HEK293 (cell line): ENCODE results near the gene NPAS2.

Experiments
- CTCF ChIA-PET: fragments of 350-600 bp; formaldehyde crosslinking; extraction: SDS; loops from one replicate; lab custom pipeline; 2021; ENCODE audit warnings: antibody characterized with exemption; lab: Yijun Ruan, JAX
- POLR2A ChIA-PET: fragments of 300-600 bp; formaldehyde crosslinking; extraction: SDS; loops from one replicate; lab custom pipeline; 2020; ENCODE audit warnings: antibody characterized with exemption, inconsistent platforms; lab: Yijun Ruan, JAX
- H3K27ac ChIP-seq: fragments of 200-500 bp; sonication (Bioruptor generic); 2 replicates; pipeline ENCODE4 v1.5.1; 2014; ENCODE audit warnings: low read depth, low read length, control low read depth, inconsistent platforms; ENCODE audit errors: extremely low read depth
- H3K36me3 ChIP-seq, 2 experiments: fragments of 200-500 bp in 1 of 2; sonication (Bioruptor generic) in 1 of 2; 1 replicate in 1 of 2; 2 replicates in 1 of 2; pipeline ENCODE4 v1.5.1; 2014 to 2017; ENCODE audit warnings: inconsistent platforms in 2 of 2, low read length in 2 of 2; ENCODE audit not compliant: control insufficient read depth in 2 of 2, insufficient read depth in 1 of 2
- H3K4me1 ChIP-seq: fragments of 200-500 bp; sonication (Bioruptor generic); 2 replicates; pipeline ENCODE4 v1.5.1; 2014; ENCODE audit warnings: mild to moderate bottlenecking, low read length, inconsistent platforms; ENCODE audit not compliant: control insufficient read depth, insufficient read depth
- H3K4me3 ChIP-seq: 2 replicates; pipeline ENCODE4 v1.5.1; 2011; ENCODE audit warnings: low read depth, mild to moderate bottlenecking, control low read depth, low read length, moderate library complexity
- H3K9me3 ChIP-seq: fragments of 200-500 bp; sonication (Bioruptor generic); 2 replicates; pipeline ENCODE4 v1.5.1; 2014; ENCODE audit warnings: low read depth, low read length, inconsistent platforms; ENCODE audit not compliant: control insufficient read depth, insufficient read depth
- FEZF1 ChIP-seq: fragments of 450-650 bp; formaldehyde crosslinking; IDR thresholded peaks from 2 replicates; pipeline ENCODE4 v1.5.1; 2016; ENCODE audit warnings: missing biosample characterization, missing genetic modification characterization
- KLF1 ChIP-seq: fragments of 450-650 bp; formaldehyde crosslinking; IDR thresholded peaks from 2 replicates; pipeline ENCODE4 v1.5.1; 2016; ENCODE audit warnings: missing biosample characterization, missing genetic modification characterization
- SALL2 ChIP-seq: fragments of 450-650 bp; formaldehyde crosslinking; IDR thresholded peaks from 2 replicates; pipeline ENCODE4 v1.5.0; 2017; ENCODE audit warnings: missing biosample characterization, mild to moderate bottlenecking, missing genetic modification characterization, borderline replicate concordance
- SCRT2 ChIP-seq: fragments of 450-650 bp; formaldehyde crosslinking; IDR thresholded peaks from 2 replicates; pipeline ENCODE4 v1.5.1; 2016; ENCODE audit warnings: missing biosample characterization, missing genetic modification characterization
- SETDB1 ChIP-seq: IDR thresholded peaks from one replicate; pipeline ENCODE4 v1.6.1; 2017; ENCODE audit warnings: mild to moderate bottlenecking, low read length, moderate library complexity, mixed read lengths; ENCODE audit not compliant: insufficient read length
- WT1 ChIP-seq: fragments of 450-650 bp; formaldehyde crosslinking; IDR thresholded peaks from 2 replicates; pipeline ENCODE4 v1.5.1; 2016; ENCODE audit warnings: missing biosample characterization, missing genetic modification characterization
- ZNF157 ChIP-seq: fragments of 450-650 bp; formaldehyde crosslinking; IDR thresholded peaks from 2 replicates; pipeline ENCODE4 v1.5.1; 2016; ENCODE audit warnings: missing biosample characterization, missing genetic modification characterization
- ZNF169 ChIP-seq: fragments of 450-650 bp; formaldehyde crosslinking; IDR thresholded peaks from 2 replicates; pipeline ENCODE4 v1.5.1; 2016; ENCODE audit warnings: missing biosample characterization, missing genetic modification characterization
- ZNF175 ChIP-seq: fragments of 450-650 bp; formaldehyde crosslinking; IDR thresholded peaks from 2 replicates; pipeline ENCODE4 v1.5.1; 2016; ENCODE audit warnings: missing biosample characterization, missing genetic modification characterization
- ZNF292 ChIP-seq: fragments of 450-650 bp; formaldehyde crosslinking; IDR thresholded peaks from 2 replicates; pipeline ENCODE4 v1.5.1; 2016; ENCODE audit warnings: low read depth, missing biosample characterization, missing genetic modification characterization, borderline replicate concordance
- ZNF37A ChIP-seq: fragments of 450-650 bp; IDR thresholded peaks from 2 replicates; pipeline ENCODE4 v1.5.1; 2018; ENCODE audit warnings: missing biosample characterization, missing genetic modification characterization
- ZNF416 ChIP-seq: fragments of 450-650 bp; formaldehyde crosslinking; IDR thresholded peaks from 2 replicates; pipeline ENCODE4 v1.5.1; 2016; ENCODE audit warnings: missing biosample characterization, missing genetic modification characterization
- ZNF48 ChIP-seq: fragments of 450-650 bp; formaldehyde crosslinking; IDR thresholded peaks from 2 replicates; pipeline ENCODE4 v1.5.1; 2016; ENCODE audit warnings: missing biosample characterization, missing genetic modification characterization
- ZNF513 ChIP-seq: fragments of 450-650 bp; IDR thresholded peaks from 2 replicates; pipeline ENCODE4 v1.5.1; 2018; ENCODE audit warnings: missing biosample characterization, missing genetic modification characterization
- ZNF521 ChIP-seq: fragments of 450-650 bp; formaldehyde crosslinking; IDR thresholded peaks from 2 replicates; pipeline ENCODE4 v1.5.1; 2017; ENCODE audit warnings: missing biosample characterization, mild to moderate bottlenecking, missing genetic modification characterization
- ZNF529 ChIP-seq: fragments of 450-650 bp; formaldehyde crosslinking; IDR thresholded peaks from 2 replicates; pipeline ENCODE4 v1.5.1; 2017; ENCODE audit warnings: missing genetic modification characterization, missing biosample characterization; ENCODE audit not compliant: insufficient replicate concordance
- ZNF555 ChIP-seq: fragments of 450-650 bp; formaldehyde crosslinking; conservative IDR thresholded peaks from 2 replicates; pipeline ENCODE4 v1.5.1; 2017; ENCODE audit warnings: missing biosample characterization, mild to moderate bottlenecking, missing genetic modification characterization, inconsistent platforms
- ZNF571 ChIP-seq: fragments of 450-650 bp; formaldehyde crosslinking; IDR thresholded peaks from 2 replicates; pipeline ENCODE4 v1.5.0; 2017; ENCODE audit warnings: missing biosample characterization, missing genetic modification characterization
- ZNF626 ChIP-seq: fragments of 450-650 bp; sonication (Bioruptor Pico); formaldehyde crosslinking; IDR thresholded peaks from 2 replicates; pipeline ENCODE4 v1.5.1; 2018; ENCODE audit warnings: missing biosample characterization, missing genetic modification characterization, inconsistent platforms
- ZNF629 ChIP-seq: fragments of 450-650 bp; formaldehyde crosslinking; IDR thresholded peaks from 2 replicates; pipeline ENCODE4 v1.5.1; 2017; ENCODE audit warnings: missing biosample characterization, missing genetic modification characterization
- ZNF654 ChIP-seq: fragments of 450-650 bp; formaldehyde crosslinking; IDR thresholded peaks from 2 replicates; pipeline ENCODE4 v1.5.1; 2016; ENCODE audit warnings: low read depth, missing biosample characterization, missing genetic modification characterization
- ZSCAN4 ChIP-seq: fragments of 450-650 bp; formaldehyde crosslinking; IDR thresholded peaks from 2 replicates; pipeline ENCODE4 v1.5.1; 2017; ENCODE audit warnings: missing biosample characterization, missing genetic modification characterization
- TF ChIP-seq, protein P1 (sequence below): fragments of 450-650 bp; formaldehyde crosslinking; IDR thresholded peaks from 2 replicates; pipeline ENCODE4 v1.5.1; 2016; ENCODE audit warnings: missing biosample characterization, missing genetic modification characterization
- TF ChIP-seq, protein P2 (sequence below): fragments of 450-650 bp; formaldehyde crosslinking; IDR thresholded peaks from 2 replicates; pipeline ENCODE4 v1.5.1; 2016; ENCODE audit warnings: missing biosample characterization, missing genetic modification characterization
- TF ChIP-seq, protein P3 (sequence below): fragments of 450-650 bp; formaldehyde crosslinking; IDR thresholded peaks from 2 replicates; pipeline ENCODE4 v1.5.1; 2016; ENCODE audit warnings: missing biosample characterization, missing genetic modification characterization
- TF ChIP-seq, protein P4 (sequence below): fragments of 450-650 bp; formaldehyde crosslinking; IDR thresholded peaks from 2 replicates; pipeline ENCODE4 v1.5.1; 2017; ENCODE audit warnings: missing biosample characterization, missing genetic modification characterization

NPAS2 gene

DNA sequence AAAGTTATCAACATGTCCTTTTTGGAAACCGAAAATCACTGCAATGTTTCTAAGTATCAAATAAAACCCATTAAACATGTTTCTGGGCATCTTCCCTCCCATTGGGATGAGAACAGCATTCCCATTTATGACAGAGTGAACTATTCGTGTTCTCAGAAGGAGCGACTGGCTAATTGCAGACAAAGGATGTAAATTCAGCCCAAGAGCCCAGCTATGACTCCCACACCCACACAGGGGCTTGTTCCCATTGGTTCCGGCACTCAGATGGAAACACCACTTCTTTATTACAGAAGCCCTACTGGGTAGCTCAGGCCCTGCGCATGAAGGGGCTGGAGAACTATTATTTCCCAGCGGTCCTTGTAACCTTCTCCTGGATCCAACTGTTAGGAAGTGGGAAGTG lies 16.6 kb upstream of the NPAS2 start (continued):
- TF ChIP-seq SETDB1 (no peak), ZNF175 (no peak)

- Histone ChIP-seq H3K36me3 (no peaks in the 10 kb centered on the region), H3K4me3 (no peak overlapping the region), H3K9me3 (no peaks in the 10 kb centered on the region), H3K4me1 (no peaks in the 10 kb centered on the region), H3K27ac (no peak overlapping the region)
- ChIA-PET POLR2A (no interaction called here), CTCF (no interaction called here)
- TF ChIP-seq FEZF1: no peak
- TF ChIP-seq, protein P1, sequence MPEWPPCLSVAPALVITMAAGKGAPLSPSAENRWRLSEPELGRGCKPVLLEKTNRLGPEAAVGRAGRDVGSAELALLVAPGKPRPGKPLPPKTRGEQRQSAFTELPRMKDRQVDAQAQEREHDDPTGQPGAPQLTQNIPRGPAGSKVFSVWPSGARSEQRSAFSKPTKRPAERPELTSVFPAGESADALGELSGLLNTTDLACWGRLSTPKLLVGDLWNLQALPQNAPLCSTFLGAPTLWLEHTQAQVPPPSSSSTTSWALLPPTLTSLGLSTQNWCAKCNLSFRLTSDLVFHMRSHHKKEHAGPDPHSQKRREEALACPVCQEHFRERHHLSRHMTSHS (tag by site-specific recombination): no peak
- TF ChIP-seq ZNF169 (tag by site-specific recombination): no peak
- TF ChIP-seq ZNF529 (tag by site-specific recombination): no peak
- no peak for TF ChIP-seq ZNF37A (tag by site-specific recombination)
- TF ChIP-seq SCRT2 (tag by site-specific recombination): peak; percentile 27; the same call in 1 of the 2 replicates
- TF ChIP-seq ZNF48 (tag by site-specific recombination): no peak
Observed at GRCh38 chr2:100806550-100806949, 13.4 kb upstream of the NPAS2 start.

DNA sequence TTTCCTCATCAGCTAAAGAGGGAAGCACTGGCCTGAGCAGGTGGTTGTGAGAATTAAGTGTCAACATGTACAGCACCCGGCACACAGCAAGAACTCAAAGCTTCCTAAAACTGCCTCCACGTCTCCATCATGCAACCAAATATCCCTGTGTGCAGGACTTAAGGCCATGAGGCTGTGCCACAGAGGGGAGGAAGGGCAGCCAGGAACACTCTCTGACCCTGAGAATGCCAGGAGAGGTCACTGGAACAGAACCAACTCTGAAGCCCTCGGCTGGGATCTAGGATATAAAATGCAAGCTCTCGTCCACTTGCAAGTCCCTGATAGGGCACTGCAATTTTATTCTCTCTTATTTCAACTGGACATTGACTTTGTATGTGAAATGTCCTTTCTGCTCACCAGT lies 12.2 kb upstream of the NPAS2 start:
- H3K36me3 ChIP-seq: no peaks in the 10 kb centered on the region
- TF ChIP-seq WT1 (tag by site-specific recombination): no peak
- no peak for TF ChIP-seq ZNF416 (tag by site-specific recombination)
- no peak for TF ChIP-seq SALL2
- TF ChIP-seq ZNF513 (tag by site-specific recombination): no peak
- no peak for TF ChIP-seq ZSCAN4 (tag by site-specific recombination)
- TF ChIP-seq ZNF292 (tag by site-specific recombination): no peak
- TF ChIP-seq ZNF529 (tag by site-specific recombination): no peak
- TF ChIP-seq ZNF555 (tag by site-specific recombination): no peak
- no peaks in the 10 kb centered on the region for H3K9me3 ChIP-seq
- H3K4me1 ChIP-seq: no peaks in the 10 kb centered on the region
- no peak overlapping the region for H3K4me3 ChIP-seq
- no peak overlapping the region for H3K27ac ChIP-seq
- CTCF ChIA-PET: interaction anchor here (1.0 kb wide), 1 partner anchor 77 kb away, joined by 3 read pairs; no protein-coding TSS in a partner anchor
- POLR2A ChIA-PET: interaction anchor here (0.7 kb wide), 1 partner anchor 245 kb away, joined by 3 read pairs; the partner anchor contains the start of gene PDCL3

- H3K4me3 ChIP-seq: no peak overlapping the region
- H3K9me3 ChIP-seq: no peaks in the 10 kb centered on the region
- ChIA-PET CTCF (no interaction called here), POLR2A (interaction anchor here (0.7 kb wide), 1 partner anchor 246 kb away, joined by 3 read pairs; the partner anchor contains the start of gene PDCL3)
- H3K36me3 ChIP-seq: no peaks in the 10 kb centered on the region
- H3K4me1 ChIP-seq: no peaks in the 10 kb centered on the region; the same call in 1 of the 2 replicates
- H3K27ac ChIP-seq: no peak overlapping the region
- TF ChIP-seq ZNF157 (no peak), ZNF521 (no peak), KLF1 (no peak), ZNF629 (tag by site-specific recombination) (no peak), ZNF654 (tag by site-specific recombination) (no peak), ZNF626 (tag by site-specific recombination) (no peak), ZNF571 (no peak)
- TF ChIP-seq, protein P2, sequence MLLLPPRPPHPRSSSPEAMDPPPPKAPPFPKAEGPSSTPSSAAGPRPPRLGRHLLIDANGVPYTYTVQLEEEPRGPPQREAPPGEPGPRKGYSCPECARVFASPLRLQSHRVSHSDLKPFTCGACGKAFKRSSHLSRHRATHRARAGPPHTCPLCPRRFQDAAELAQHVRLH (tag by site-specific recombination): no peak
- TF ChIP-seq, protein P3, sequence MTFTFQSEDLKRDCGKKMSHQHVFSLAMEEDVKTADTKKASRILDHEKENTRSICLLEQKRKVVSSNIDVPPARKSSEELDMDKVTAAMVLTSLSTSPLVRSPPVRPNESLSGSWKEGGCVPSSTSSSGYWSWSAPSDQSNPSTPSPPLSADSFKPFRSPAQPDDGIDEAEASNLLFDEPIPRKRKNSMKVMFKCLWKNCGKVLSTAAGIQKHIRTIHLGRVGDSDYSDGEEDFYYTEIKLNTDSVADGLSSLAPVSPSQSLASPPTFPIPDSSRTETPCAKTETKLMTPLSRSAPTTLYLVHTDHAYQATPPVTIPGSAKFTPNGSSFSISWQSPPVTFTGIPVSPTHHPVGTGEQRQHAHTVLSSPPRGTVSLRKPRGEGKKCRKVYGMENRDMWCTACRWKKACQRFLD (tag by site-specific recombination): no peak
- TF ChIP-seq, protein P4, sequence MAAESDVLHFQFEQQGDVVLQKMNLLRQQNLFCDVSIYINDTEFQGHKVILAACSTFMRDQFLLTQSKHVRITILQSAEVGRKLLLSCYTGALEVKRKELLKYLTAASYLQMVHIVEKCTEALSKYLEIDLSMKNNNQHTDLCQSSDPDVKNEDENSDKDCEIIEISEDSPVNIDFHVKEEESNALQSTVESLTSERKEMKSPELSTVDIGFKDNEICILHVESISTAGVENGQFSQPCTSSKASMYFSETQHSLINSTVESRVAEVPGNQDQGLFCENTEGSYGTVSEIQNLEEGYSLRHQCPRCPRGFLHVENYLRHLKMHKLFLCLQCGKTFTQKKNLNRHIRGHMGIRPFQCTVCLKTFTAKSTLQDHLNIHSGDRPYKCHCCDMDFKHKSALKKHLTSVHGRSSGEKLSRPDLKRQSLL: no peak
Observed at GRCh38 chr2:100808582-100808981, 11.4 kb upstream of the NPAS2 start.
